K562 (cell line): ENCODE measurements around the gene AAK1. TPM values are rescaled to one million over a fixed set of nuclear protein-coding genes. Genes with fewer than 3 reads are reported as not detected.

Source experiments
- ATF1 ChIP-seq, 2 experiments: fragments of 450-650 bp in 1 of 2; IDR thresholded peaks; 2 replicates each; pipeline ENCODE4 v1.6.1; 2016; ENCODE audit warnings: missing compliant biosample characterization in 1 of 2, missing genetic modification characterization in 1 of 2
- HOXB6 ChIP-seq: fragments of 250-450 bp; sonication (Bioruptor Pico); IDR thresholded peaks from 2 replicates; pipeline ENCODE4 v1.5.1; 2022; ENCODE audit warnings: mild to moderate bottlenecking, borderline replicate concordance
- IFI16 ChIP-seq: fragments of 250-450 bp; sonication (Bioruptor Pico); IDR thresholded peaks from 2 replicates; pipeline ENCODE4 v2.1.2; 2022; ENCODE audit warnings: mild to moderate bottlenecking, inconsistent platforms
- KDM2B ChIP-seq: fragments of 250-450 bp; sonication (Bioruptor Pico); IDR thresholded peaks from 2 replicates; pipeline ENCODE4 v1.8.0; 2021; ENCODE audit warnings: mild to moderate bottlenecking, moderate library complexity
- KLF6 ChIP-seq: fragments of 250-450 bp; sonication (Bioruptor Pico); IDR thresholded peaks from 2 replicates; pipeline ENCODE4 v1.4.0; 2020; ENCODE audit warnings: mild to moderate bottlenecking, moderate library complexity, borderline replicate concordance
- LEF1 ChIP-seq: fragments of 450-650 bp; IDR thresholded peaks from 2 replicates; pipeline ENCODE4 v1.6.1; 2016; ENCODE audit warnings: mild to moderate bottlenecking
- RAD51 ChIP-seq: fragments of 450-650 bp; IDR thresholded peaks from 2 replicates; pipeline ENCODE4 v1.7.1; 2016; ENCODE audit warnings: low read depth, mild to moderate bottlenecking, borderline replicate concordance
- RFX7 ChIP-seq: fragments of 250-450 bp; sonication (Bioruptor Pico); IDR thresholded peaks from 2 replicates; pipeline ENCODE4 v1.5.1; 2021; ENCODE audit warnings: mild to moderate bottlenecking
- SIRT6 ChIP-seq: IDR thresholded peaks from one replicate; pipeline ENCODE4 v1.6.1; 2012; ENCODE audit warnings: low read depth, mild to moderate bottlenecking, control low read depth, inconsistent platforms, low read length, moderate library complexity
- ZNF212 ChIP-seq: fragments of 450-650 bp; formaldehyde crosslinking; IDR thresholded peaks from 2 replicates; pipeline ENCODE4 v1.4.0; 2020; ENCODE audit warnings: mild to moderate bottlenecking
- ZNF311 ChIP-seq: fragments of 250-450 bp; sonication (Bioruptor Pico); IDR thresholded peaks from 2 replicates; pipeline ENCODE4 v1.4.0; 2020; ENCODE audit warnings: mild to moderate bottlenecking, moderate library complexity
- polyA plus RNA-seq, 8 experiments: library from polyadenylated mRNA; depleted of rRNA in 4 of 8; stranded (reverse) in 5 of 8; unstranded in 3 of 8; fragments of >200 nt; fragmentation: Nextera tagmentation in 2 of 8; fragmentation: Illumina TruSeq in 1 of 8; extraction: Ambion mirVana in 2 of 8; extraction: Trizol in 1 of 8; gene quantifications; 2 replicates each; pipeline versions ENCODE4 v1.2.1 to v1.2.3, GENCODE V29; 2011 to 2014; ENCODE audit warnings: inconsistent platforms in 1 of 8, missing spikeins in 1 of 8
- total RNA-seq, 7 experiments: library from RNA; depleted of rRNA in 6 of 7; stranded (reverse); fragments of >200 nt in 6 of 7; fragmentation: Illumina TruSeq in 2 of 7; extraction: Trizol in 2 of 7; gene quantifications; 2 replicates each; pipeline versions ENCODE4 v1.2.1 to v1.2.3, GENCODE V29; 2011 to 2021; ENCODE audit warnings: low replicate concordance in 1 of 7
- TF ChIP-seq, protein P1 (sequence below): fragments of 450-650 bp; IDR thresholded peaks from 2 replicates; pipeline ENCODE4 v1.6.1; 2016; ENCODE audit warnings: borderline replicate concordance
- TF ChIP-seq, protein P2 (sequence below): sonication (generic); formaldehyde crosslinking; IDR thresholded peaks from 2 replicates; pipeline ENCODE4 v1.9.0; 2022; ENCODE audit warnings: mild to moderate bottlenecking, missing genetic modification reagents
- TF ChIP-seq, protein P3 (sequence below), 2 experiments: fragments of 450-650 bp in 1 of 2; sonication (generic) in 1 of 2; formaldehyde crosslinking; conservative IDR thresholded peaks; 2 replicates each; pipeline versions ENCODE4 v1.4.0 to v1.8.1; 2020 to 2022; ENCODE audit warnings: mild to moderate bottlenecking in 1 of 2, missing genetic modification reagents in 1 of 2
- TF ChIP-seq, protein P4 (sequence below): IDR thresholded peaks from 3 replicates; pipeline ENCODE4 v1.6.1; 2011; ENCODE audit warnings: borderline replicate concordance, mild to moderate bottlenecking, moderate library complexity; ENCODE audit not compliant: insufficient read length; ENCODE audit errors: extremely low read depth
- TF ChIP-seq, protein P5 (sequence below): fragments of 250-450 bp; sonication (Bioruptor Pico); IDR thresholded peaks from 2 replicates; pipeline ENCODE4 v1.5.1; 2021; ENCODE audit warnings: mild to moderate bottlenecking
- TF ChIP-seq, protein P6 (sequence below): sonication (generic); formaldehyde crosslinking; IDR thresholded peaks from 2 replicates; pipeline ENCODE4 v1.4.0; 2020; ENCODE audit warnings: mild to moderate bottlenecking, missing genetic modification reagents

Gene AAK1
- total and polyA plus RNA-seq, 9 of the 15 experiments (the other 6 are each of a cell fraction or from before 2014, with no cell fraction given) = 0.89 to 17.1 (median 6.0) TPM

DNA sequence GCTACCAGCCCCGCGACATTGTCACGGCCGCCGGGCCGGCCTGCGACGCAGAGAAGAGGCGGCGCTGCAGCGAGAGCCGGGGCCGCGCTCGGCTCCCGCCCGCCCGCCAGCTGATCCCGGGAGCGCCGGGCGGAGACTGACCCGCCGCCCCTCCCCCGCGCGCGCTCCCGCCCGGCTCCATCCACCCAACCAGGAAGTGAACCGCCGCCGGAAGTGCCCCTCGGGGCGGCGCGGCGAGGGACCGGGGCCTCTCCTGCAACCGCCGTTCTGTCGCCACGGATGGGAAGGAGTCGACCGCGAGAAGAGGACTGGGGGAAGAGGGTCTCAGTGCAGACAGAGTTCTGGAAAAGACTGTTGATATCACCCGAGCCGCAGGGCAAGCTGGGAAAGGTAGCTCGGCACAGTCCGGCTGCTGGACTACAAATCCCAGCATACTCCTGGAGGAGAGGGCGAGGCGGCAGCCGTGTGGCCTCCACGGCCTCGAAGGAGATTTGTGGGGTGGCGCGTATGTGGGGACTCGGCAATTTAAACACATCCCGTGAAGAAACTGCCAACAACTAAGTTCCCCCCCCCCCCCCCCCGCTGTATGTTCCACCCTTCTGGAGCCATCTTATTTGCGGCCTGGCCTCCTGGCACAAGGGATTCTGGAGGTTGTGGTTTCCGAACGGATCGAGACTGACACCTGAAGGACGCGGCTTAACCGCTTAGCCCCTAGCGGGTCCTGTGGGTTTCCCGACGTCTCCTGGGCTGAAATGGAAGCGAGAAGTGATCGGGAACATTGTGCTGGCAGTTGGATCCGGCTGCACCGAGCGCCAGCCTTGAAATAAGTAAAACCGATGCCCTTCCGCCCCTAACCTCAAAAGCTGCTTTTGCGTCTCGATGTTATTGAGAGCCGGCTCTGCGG lies at the start of gene AAK1 (continued):
- TF ChIP-seq, protein P1, sequence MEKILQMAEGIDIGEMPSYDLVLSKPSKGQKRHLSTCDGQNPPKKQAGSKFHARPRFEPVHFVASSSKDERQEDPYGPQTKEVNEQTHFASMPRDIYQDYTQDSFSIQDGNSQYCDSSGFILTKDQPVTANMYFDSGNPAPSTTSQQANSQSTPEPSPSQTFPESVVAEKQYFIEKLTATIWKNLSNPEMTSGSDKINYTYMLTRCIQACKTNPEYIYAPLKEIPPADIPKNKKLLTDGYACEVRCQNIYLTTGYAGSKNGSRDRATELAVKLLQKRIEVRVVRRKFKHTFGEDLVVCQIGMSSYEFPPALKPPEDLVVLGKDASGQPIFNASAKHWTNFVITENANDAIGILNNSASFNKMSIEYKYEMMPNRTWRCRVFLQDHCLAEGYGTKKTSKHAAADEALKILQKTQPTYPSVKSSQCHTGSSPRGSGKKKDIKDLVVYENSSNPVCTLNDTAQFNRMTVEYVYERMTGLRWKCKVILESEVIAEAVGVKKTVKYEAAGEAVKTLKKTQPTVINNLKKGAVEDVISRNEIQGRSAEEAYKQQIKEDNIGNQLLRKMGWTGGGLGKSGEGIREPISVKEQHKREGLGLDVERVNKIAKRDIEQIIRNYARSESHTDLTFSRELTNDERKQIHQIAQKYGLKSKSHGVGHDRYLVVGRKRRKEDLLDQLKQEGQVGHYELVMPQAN = 0 out of 2 replicates have a peak, but pooled peaks have one; percentile 31
- TF ChIP-seq ZNF212 (CRISPR knock-in tag) (no peak), KDM2B (CRISPR knock-in tag) (no peak), ATF1 (CRISPR knock-in tag; IDR thresholded peaks at IDR 0.05) (no peak), ATF1 (tag; IDR thresholded peaks at IDR 0.05) (peak; percentile 48), LEF1 (no peak), ZNF311 (CRISPR knock-in tag) (no peak), SIRT6 (no peak), RAD51 (no peak), RFX7 (CRISPR knock-in tag) (no peak), KLF6 (CRISPR knock-in tag) (peak; percentile 27; the same call in 1 of the 2 replicates), IFI16 (CRISPR knock-in tag) (no peak), HOXB6 (no peak)
- TF ChIP-seq, protein P2, sequence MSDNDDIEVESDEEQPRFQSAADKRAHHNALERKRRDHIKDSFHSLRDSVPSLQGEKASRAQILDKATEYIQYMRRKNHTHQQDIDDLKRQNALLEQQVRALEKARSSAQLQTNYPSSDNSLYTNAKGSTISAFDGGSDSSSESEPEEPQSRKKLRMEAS (CRISPR knock-in tag) = no peak; the same call in 1 of the 2 replicates
- TF ChIP-seq, protein P3, sequence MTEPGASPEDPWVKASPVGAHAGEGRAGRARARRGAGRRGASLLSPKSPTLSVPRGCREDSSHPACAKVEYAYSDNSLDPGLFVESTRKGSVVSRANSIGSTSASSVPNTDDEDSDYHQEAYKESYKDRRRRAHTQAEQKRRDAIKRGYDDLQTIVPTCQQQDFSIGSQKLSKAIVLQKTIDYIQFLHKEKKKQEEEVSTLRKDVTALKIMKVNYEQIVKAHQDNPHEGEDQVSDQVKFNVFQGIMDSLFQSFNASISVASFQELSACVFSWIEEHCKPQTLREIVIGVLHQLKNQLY (CRISPR knock-in tag; conservative IDR thresholded peaks at IDR 0.05) = no peak
- TF ChIP-seq, protein P4, sequence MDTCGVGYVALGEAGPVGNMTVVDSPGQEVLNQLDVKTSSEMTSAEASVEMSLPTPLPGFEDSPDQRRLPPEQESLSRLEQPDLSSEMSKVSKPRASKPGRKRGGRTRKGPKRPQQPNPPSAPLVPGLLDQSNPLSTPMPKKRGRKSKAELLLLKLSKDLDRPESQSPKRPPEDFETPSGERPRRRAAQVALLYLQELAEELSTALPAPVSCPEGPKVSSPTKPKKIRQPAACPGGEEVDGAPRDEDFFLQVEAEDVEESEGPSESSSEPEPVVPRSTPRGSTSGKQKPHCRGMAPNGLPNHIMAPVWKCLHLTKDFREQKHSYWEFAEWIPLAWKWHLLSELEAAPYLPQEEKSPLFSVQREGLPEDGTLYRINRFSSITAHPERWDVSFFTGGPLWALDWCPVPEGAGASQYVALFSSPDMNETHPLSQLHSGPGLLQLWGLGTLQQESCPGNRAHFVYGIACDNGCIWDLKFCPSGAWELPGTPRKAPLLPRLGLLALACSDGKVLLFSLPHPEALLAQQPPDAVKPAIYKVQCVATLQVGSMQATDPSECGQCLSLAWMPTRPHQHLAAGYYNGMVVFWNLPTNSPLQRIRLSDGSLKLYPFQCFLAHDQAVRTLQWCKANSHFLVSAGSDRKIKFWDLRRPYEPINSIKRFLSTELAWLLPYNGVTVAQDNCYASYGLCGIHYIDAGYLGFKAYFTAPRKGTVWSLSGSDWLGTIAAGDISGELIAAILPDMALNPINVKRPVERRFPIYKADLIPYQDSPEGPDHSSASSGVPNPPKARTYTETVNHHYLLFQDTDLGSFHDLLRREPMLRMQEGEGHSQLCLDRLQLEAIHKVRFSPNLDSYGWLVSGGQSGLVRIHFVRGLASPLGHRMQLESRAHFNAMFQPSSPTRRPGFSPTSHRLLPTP = no peak
- TF ChIP-seq, protein P5, sequence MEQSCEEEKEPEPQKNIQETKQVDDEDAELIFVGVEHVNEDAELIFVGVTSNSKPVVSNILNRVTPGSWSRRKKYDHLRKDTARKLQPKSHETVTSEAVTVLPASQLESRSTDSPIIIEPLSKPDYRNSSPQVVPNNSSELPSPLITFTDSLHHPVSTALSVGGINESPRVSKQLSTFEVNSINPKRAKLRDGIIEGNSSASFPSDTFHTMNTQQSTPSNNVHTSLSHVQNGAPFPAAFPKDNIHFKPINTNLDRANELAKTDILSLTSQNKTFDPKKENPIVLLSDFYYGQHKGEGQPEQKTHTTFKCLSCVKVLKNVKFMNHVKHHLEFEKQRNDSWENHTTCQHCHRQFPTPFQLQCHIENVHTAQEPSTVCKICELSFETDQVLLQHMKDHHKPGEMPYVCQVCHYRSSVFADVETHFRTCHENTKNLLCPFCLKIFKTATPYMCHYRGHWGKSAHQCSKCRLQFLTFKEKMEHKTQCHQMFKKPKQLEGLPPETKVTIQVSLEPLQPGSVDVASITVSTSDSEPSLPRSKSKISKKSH = no peak
- TF ChIP-seq, protein P6, sequence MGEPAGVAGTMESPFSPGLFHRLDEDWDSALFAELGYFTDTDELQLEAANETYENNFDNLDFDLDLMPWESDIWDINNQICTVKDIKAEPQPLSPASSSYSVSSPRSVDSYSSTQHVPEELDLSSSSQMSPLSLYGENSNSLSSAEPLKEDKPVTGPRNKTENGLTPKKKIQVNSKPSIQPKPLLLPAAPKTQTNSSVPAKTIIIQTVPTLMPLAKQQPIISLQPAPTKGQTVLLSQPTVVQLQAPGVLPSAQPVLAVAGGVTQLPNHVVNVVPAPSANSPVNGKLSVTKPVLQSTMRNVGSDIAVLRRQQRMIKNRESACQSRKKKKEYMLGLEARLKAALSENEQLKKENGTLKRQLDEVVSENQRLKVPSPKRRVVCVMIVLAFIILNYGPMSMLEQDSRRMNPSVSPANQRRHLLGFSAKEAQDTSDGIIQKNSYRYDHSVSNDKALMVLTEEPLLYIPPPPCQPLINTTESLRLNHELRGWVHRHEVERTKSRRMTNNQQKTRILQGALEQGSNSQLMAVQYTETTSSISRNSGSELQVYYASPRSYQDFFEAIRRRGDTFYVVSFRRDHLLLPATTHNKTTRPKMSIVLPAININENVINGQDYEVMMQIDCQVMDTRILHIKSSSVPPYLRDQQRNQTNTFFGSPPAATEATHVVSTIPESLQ = no peak
